HEK293T (cell line): Measurements from ENCODE around the gene PPOX.

Experiments
- CTCF ChIA-PET: fragments of 350-600 bp; formaldehyde crosslinking; extraction: SDS; loops from one replicate; lab custom pipeline; 2021; ENCODE audit warnings: antibody characterized with exemption, inconsistent platforms; lab: Yijun Ruan, JAX
- POLR2A ChIA-PET: fragments of 350-600 bp; formaldehyde crosslinking; extraction: SDS; loops from one replicate; lab custom pipeline; 2020; ENCODE audit warnings: antibody characterized with exemption, inconsistent platforms; lab: Yijun Ruan, JAX
- DNase-seq: peaks from one replicate; pipeline ENCODE4 v3.0.0; 2012; ENCODE audit warnings: mixed read lengths; ENCODE audit errors: extremely low spot score
- ARNT ChIP-seq: fragments of 450-650 bp; IDR thresholded peaks from 2 replicates; pipeline ENCODE4 v1.6.1; 2017; ENCODE audit warnings: mild to moderate bottlenecking
- BHLHE40 ChIP-seq: fragments of 450-650 bp; IDR thresholded peaks from 2 replicates; pipeline ENCODE4 v1.6.1; 2016; ENCODE audit warnings: mild to moderate bottlenecking, moderate library complexity, borderline replicate concordance
- CTBP1 ChIP-seq: fragments of 450-650 bp; IDR thresholded peaks from 2 replicates; pipeline ENCODE4 v1.6.1; 2016; ENCODE audit warnings: borderline replicate concordance
- ELF4 ChIP-seq: fragments of 450-650 bp; IDR thresholded peaks from 2 replicates; pipeline ENCODE4 v1.6.1; 2017; ENCODE audit warnings: antibody characterized with exemption
- FOXA1 ChIP-seq: fragments of 450-650 bp; IDR thresholded peaks from 2 replicates; pipeline ENCODE4 v1.6.1; 2016; ENCODE audit warnings: mild to moderate bottlenecking
- FOXK2 ChIP-seq: fragments of 450-650 bp; IDR thresholded peaks from 2 replicates; pipeline ENCODE4 v1.6.1; 2016; ENCODE audit warnings: mild to moderate bottlenecking
- FOXM1 ChIP-seq: fragments of 450-650 bp; IDR thresholded peaks from 2 replicates; pipeline ENCODE4 v1.6.1; 2017; ENCODE audit warnings: mild to moderate bottlenecking, borderline replicate concordance
- HDGF ChIP-seq: fragments of 450-650 bp; IDR thresholded peaks from 2 replicates; pipeline ENCODE4 v1.6.1; 2017; ENCODE audit warnings: antibody characterized with exemption, borderline replicate concordance
- L3MBTL2 ChIP-seq: fragments of 450-650 bp; conservative IDR thresholded peaks from 2 replicates; pipeline ENCODE4 v1.6.1; 2016; ENCODE audit warnings: mild to moderate bottlenecking
- LEF1 ChIP-seq: fragments of 450-650 bp; IDR thresholded peaks from 2 replicates; pipeline ENCODE4 v1.6.1; 2017; ENCODE audit warnings: mild to moderate bottlenecking, borderline replicate concordance
- NFRKB ChIP-seq: fragments of 450-650 bp; IDR thresholded peaks from 2 replicates; pipeline ENCODE4 v1.6.1; 2016; ENCODE audit warnings: mild to moderate bottlenecking, moderate library complexity
- PKNOX1 ChIP-seq: fragments of 450-650 bp; IDR thresholded peaks from 2 replicates; pipeline ENCODE4 v1.6.1; 2016
- SP1 ChIP-seq: fragments of 450-650 bp; IDR thresholded peaks from 2 replicates; pipeline ENCODE4 v1.6.1; 2017
- SUZ12 ChIP-seq: fragments of 450-650 bp; IDR thresholded peaks from 2 replicates; pipeline ENCODE4 v1.6.1; 2016; ENCODE audit warnings: mild to moderate bottlenecking
- TARDBP ChIP-seq: fragments of 450-650 bp; IDR thresholded peaks from 2 replicates; pipeline ENCODE4 v1.6.1; 2016
- ZNF384 ChIP-seq: fragments of 450-650 bp; IDR thresholded peaks from 2 replicates; pipeline ENCODE4 v1.6.1; 2016

The PPOX gene

GRCh38 chr1:161216945-161217712, 50.9 kb downstream of the PPOX start:
- CTCF ChIA-PET = interaction anchor here (0.9 to 1.2 kb wide), 3 partner anchors 9 to 165 kb away, joined by 3 to 6 read pairs (median 5); no protein-coding TSS in a partner anchor
- no peak for DNase-seq
- TF ChIP-seq PKNOX1 = no peak
- no peak for TF ChIP-seq ELF4
- TF ChIP-seq TARDBP = no peak
- TF ChIP-seq SP1 = no peak
- no peak for TF ChIP-seq ZNF384
- no peak for TF ChIP-seq NFRKB
- no peak for TF ChIP-seq SUZ12
- TF ChIP-seq BHLHE40 = no peak
- no peak for TF ChIP-seq ARNT
- TF ChIP-seq FOXA1 = no peak
- TF ChIP-seq CTBP1 = no peak
- TF ChIP-seq L3MBTL2 = no peak
- no peak for TF ChIP-seq FOXM1
- POLR2A ChIA-PET = interaction anchor here (3.2 to 6.5 kb wide), 2 partner anchors 8 to 15 kb away, joined by 9 to 32 read pairs; partner anchors contain the start of genes NDUFS2 and TOMM40L

GRCh38 chr1:161217831-161218230, 51.6 kb downstream of the PPOX start:
- DNase-seq = no peak
- POLR2A ChIA-PET = interaction anchor here (6.5 kb wide), 1 partner anchor 15 kb away, joined by 32 read pairs; the partner anchor contains the start of gene NDUFS2
- CTCF ChIA-PET = interaction anchor here (0.9 to 1.2 kb wide), 2 partner anchors 9 to 164 kb away, joined by 5 to 6 read pairs; no protein-coding TSS in a partner anchor
- no peak for TF ChIP-seq ZNF384
- TF ChIP-seq SP1 = no peak
- TF ChIP-seq BHLHE40 = no peak
- no peak for TF ChIP-seq NFRKB
- TF ChIP-seq FOXA1 = no peak
- TF ChIP-seq CTBP1 = no peak
- no peak for TF ChIP-seq ELF4
- no peak for TF ChIP-seq TARDBP
- TF ChIP-seq PKNOX1 = no peak
- TF ChIP-seq FOXK2 = no peak
- TF ChIP-seq FOXM1 = no peak
- no peak for TF ChIP-seq SUZ12
- no peak for TF ChIP-seq ARNT
- TF ChIP-seq L3MBTL2 = no peak
- TF ChIP-seq LEF1 = no peak

DNA sequence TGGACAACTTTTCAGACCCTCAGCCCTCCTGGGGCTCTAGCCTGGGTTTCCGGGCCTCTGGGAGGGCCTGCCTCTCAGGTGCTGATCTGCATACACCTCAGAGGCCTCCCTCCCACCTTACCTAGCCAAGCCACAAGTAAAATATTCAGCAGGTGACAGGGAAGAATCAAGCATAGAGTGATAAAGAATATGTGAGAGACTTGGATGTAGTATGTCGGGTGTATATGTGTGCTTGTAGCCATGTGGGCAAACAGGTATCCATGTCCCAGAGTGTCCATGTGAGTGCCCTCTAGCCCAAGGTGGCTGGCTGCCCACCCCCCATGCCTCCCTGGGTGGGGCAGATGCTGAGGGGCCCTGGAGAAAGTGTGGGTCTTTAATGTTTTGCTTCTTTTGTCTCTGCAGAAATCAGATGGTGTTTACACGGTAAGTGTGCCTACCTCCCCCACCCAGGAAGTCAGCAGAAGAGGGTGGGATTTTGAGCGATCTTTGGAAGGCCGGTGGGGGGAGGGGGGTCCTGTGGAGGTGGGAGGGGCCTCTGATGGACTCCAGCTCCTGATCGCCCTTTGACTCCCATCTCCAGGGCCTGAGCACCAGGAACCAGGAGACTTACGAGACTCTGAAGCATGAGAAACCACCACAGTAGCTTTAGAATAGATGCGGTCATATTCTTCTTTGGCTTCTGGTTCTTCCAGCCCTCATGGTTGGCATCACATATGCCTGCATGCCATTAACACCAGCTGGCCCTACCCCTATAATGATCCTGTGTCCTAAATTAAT, 52.3 kb downstream of the PPOX start:
- POLR2A ChIA-PET = interaction anchor here (6.5 kb wide), 1 partner anchor 16 kb away, joined by 32 read pairs; the partner anchor contains the start of gene NDUFS2
- no peak for DNase-seq
- CTCF ChIA-PET = interaction anchor here (1.2 kb wide), 1 partner anchor 163 kb away, joined by 5 read pairs; no protein-coding TSS in a partner anchor
- TF ChIP-seq BHLHE40 = no peak
- TF ChIP-seq HDGF = no peak
- TF ChIP-seq FOXA1 = no peak
- TF ChIP-seq ZNF384 = no peak
- no peak for TF ChIP-seq CTBP1
- no peak for TF ChIP-seq LEF1
- TF ChIP-seq ELF4 = no peak
- TF ChIP-seq SP1 = no peak
- no peak for TF ChIP-seq SUZ12
- no peak for TF ChIP-seq NFRKB
- no peak for TF ChIP-seq PKNOX1

GRCh38 chr1:161219078-161219892, 53.1 kb downstream of the PPOX start:
- no peak for DNase-seq
- no peak for TF ChIP-seq L3MBTL2
- TF ChIP-seq CTBP1 = no peak
- ChIA-PET CTCF (interaction anchor here (1.2 kb wide), 1 partner anchor 8 kb away, joined by 5 read pairs; no protein-coding TSS in a partner anchor), POLR2A (interaction anchor here (0.7 to 6.5 kb wide), 3 partner anchors 17 to 181 kb away, joined by 3 to 32 read pairs (median 3); partner anchors contain the start of genes NDUFS2 and SDHC)

GRCh38 chr1:161220002-161220401, 53.8 kb downstream of the PPOX start:
- ChIA-PET POLR2A (interaction anchor here (0.7 to 6.5 kb wide), 2 partner anchors 18 to 180 kb away, joined by 3 to 32 read pairs; partner anchors contain the start of gene NDUFS2), CTCF (interaction anchor here (1.2 kb wide), 1 partner anchor 9 kb away, joined by 5 read pairs; no protein-coding TSS in a partner anchor)
- no peak for DNase-seq
- no peak for TF ChIP-seq CTBP1
- no peak for TF ChIP-seq ZNF384
- TF ChIP-seq FOXA1 = no peak
- TF ChIP-seq SP1 = no peak
- no peak for TF ChIP-seq LEF1
- TF ChIP-seq L3MBTL2 = no peak
